B cell (primary cell): ENCODE data around the gene RPL13. TPM values are rescaled to one million over a fixed set of nuclear protein-coding genes. Genes with fewer than 3 reads are reported as not detected.
A peak's percentile ranks its signal among the peaks of the same experiment; 100 is the strongest.

Source experiments
- ATAC-seq: fragments of 200-7000 bp; cut with Tn5 transposase; one replicate; pipeline ENCODE4 v1.10.0; 2021; ENCODE audit warnings: low read depth, mild to moderate bottlenecking, moderate number of reproducible peaks, moderate library complexity
- CTCF ChIA-PET: fragments of 350-600 bp; sonication (Branson Sonifier 250); formaldehyde crosslinking; loops from one replicate; lab custom pipeline; 2021; ENCODE audit warnings: antibody characterized with exemption, inconsistent platforms; lab: Charles Lee
- POLR2A ChIA-PET: fragments of 350-600 bp; sonication (Branson Sonifier 250); formaldehyde crosslinking; loops from one replicate; lab custom pipeline; 2021; ENCODE audit warnings: antibody characterized with exemption; lab: Charles Lee
- DNase-seq: peaks from one replicate; pipeline ENCODE4 v3.0.0; 2013
- H2AFZ ChIP-seq: 2 replicates; pipeline ENCODE4 v1.6.1; 2012; ENCODE audit warnings: mild to moderate bottlenecking, low read depth, low read length; ENCODE audit not compliant: insufficient read depth, poor library complexity, severe bottlenecking
- H3K27ac ChIP-seq, 2 donors: 1 replicate in 1 of 2; 2 replicates in 1 of 2; pipeline ENCODE4 v1.5.1; 2012 to 2013; ENCODE audit warnings: low read length in 2 of 2, mild to moderate bottlenecking in 2 of 2, moderate library complexity in 1 of 2
- H3K27me3 ChIP-seq, 4 experiments: fragments of 200-600 bp in 1 of 4; sonication (generic) in 1 of 4; replicated peaks in 1 of 4; 1 replicate in 2 of 4; 2 replicates in 2 of 4; pipeline versions ENCODE4 v1.6.1 to v1.7.0; 2013 to 2016; ENCODE audit warnings: low read length in 3 of 4, mild to moderate bottlenecking in 2 of 4, mixed read lengths in 1 of 4, moderate library complexity in 1 of 4; ENCODE audit not compliant: insufficient read depth in 4 of 4, control insufficient read depth in 3 of 4; ENCODE audit errors: control extremely low read depth in 1 of 4
- H3K36me3 ChIP-seq, 2 experiments: replicated peaks in 1 of 2; 1 replicate in 1 of 2; 2 replicates in 1 of 2; pipeline versions ENCODE4 v1.6.1 to v1.7.1; 2013; ENCODE audit warnings: low read length in 1 of 2; ENCODE audit not compliant: insufficient read depth in 2 of 2, control insufficient read depth in 1 of 2; ENCODE audit errors: control extremely low read depth in 1 of 2, extremely low read depth in 1 of 2
- H3K4me1 ChIP-seq, 2 donors: fragments of 200-600 bp in 1 of 2; sonication (generic) in 1 of 2; 1 replicate in 1 of 2; 2 replicates in 1 of 2; pipeline versions ENCODE4 v1.5.1 to v1.6.1; 2013 to 2017; ENCODE audit warnings: low read length in 2 of 2; ENCODE audit not compliant: control insufficient read depth in 2 of 2, insufficient read depth in 2 of 2
- H3K4me2 ChIP-seq: replicated peaks from 2 replicates; pipeline ENCODE3; 2012; ENCODE audit warnings: mild to moderate bottlenecking, low read depth, low read length; ENCODE audit not compliant: poor library complexity, severe bottlenecking
- H3K4me3 ChIP-seq, 5 experiments: fragments of 200-600 bp in 1 of 5; sonication (generic) in 1 of 5; 1 replicate in 3 of 5; 2 replicates in 2 of 5; pipeline versions ENCODE4 v1.5.1 to v1.7.0; 2011 to 2016; ENCODE audit warnings: low read length in 4 of 5, mild to moderate bottlenecking in 4 of 5, low read depth in 2 of 5, control low read depth in 1 of 5, moderate library complexity in 1 of 5; ENCODE audit not compliant: insufficient read depth in 1 of 5; ENCODE audit errors: control extremely low read depth in 1 of 5, extremely low read depth in 1 of 5
- H3K79me2 ChIP-seq: fragments of 200-600 bp; sonication (generic); one replicate; pipeline ENCODE4 v1.6.0; 2016; ENCODE audit warnings: low read length; ENCODE audit not compliant: control insufficient read depth, insufficient read depth
- H3K9ac ChIP-seq: fragments of 200-600 bp; sonication (generic); 2 replicates; pipeline ENCODE4 v1.6.1; 2017; ENCODE audit warnings: mild to moderate bottlenecking, low read length, moderate library complexity
- H3K9me3 ChIP-seq, 3 donors: one replicate each; pipeline versions ENCODE4 v1.6.1 to v1.7.1; 2013; ENCODE audit warnings: low read length in 2 of 3; ENCODE audit not compliant: control insufficient read depth in 2 of 3, insufficient read depth in 1 of 3; ENCODE audit errors: control extremely low read depth in 1 of 3
- H4K20me1 ChIP-seq: 2 replicates; pipeline ENCODE4 v1.6.0; 2012; ENCODE audit warnings: mild to moderate bottlenecking, low read length; ENCODE audit not compliant: insufficient read depth, control insufficient read depth, poor library complexity, severe bottlenecking
- H3K27ac Mint-ChIP-seq: one replicate; pipeline ENCODE4 v1.8.0; 2021; ENCODE audit warnings: mixed read lengths
- H3K27me3 Mint-ChIP-seq: one replicate; pipeline ENCODE4 v1.8.0; 2021; ENCODE audit warnings: mixed read lengths
- H3K4me1 Mint-ChIP-seq: one replicate; pipeline ENCODE4 v1.8.0; 2021; ENCODE audit warnings: mixed read lengths
- H3K4me3 Mint-ChIP-seq: one replicate; pipeline ENCODE4 v1.8.0; 2021; ENCODE audit warnings: mixed read lengths
- H3K9me3 Mint-ChIP-seq: one replicate; pipeline ENCODE4 v1.8.0; 2022; ENCODE audit warnings: mixed read lengths; ENCODE audit not compliant: insufficient read depth
- CTCF ChIP-seq: fragments of 200-600 bp; IDR thresholded peaks from one replicate; pipeline ENCODE4 v1.8.0; 2022; ENCODE audit warnings: antibody characterized with exemption, mild to moderate bottlenecking
- EZH2 ChIP-seq: IDR thresholded peaks from 2 replicates; pipeline ENCODE4 v1.6.1; 2012; ENCODE audit warnings: borderline replicate concordance, low read depth, mild to moderate bottlenecking, moderate library complexity, low read length; ENCODE audit not compliant: insufficient read depth, poor library complexity, severe bottlenecking
- WGBS: methylation state at CpG from one replicate; pipeline ENCODE4 v1.1.5; 2013; ENCODE audit warnings: missing lambda C conversion rate; ENCODE audit not compliant: insufficient coverage; 5-methylcytosine and 5-hydroxymethylcytosine counted together
- intact Hi-C: fragments of 100-400 bp; cut with micrococcal nuclease; formaldehyde crosslinking; loops from one replicate; pipeline ENCODE4 v1.10.0; 2022
- polyA plus RNA-seq: library from polyadenylated mRNA; depleted of rRNA; stranded (reverse); fragments of >200 nt; gene quantifications from 2 replicates; pipeline ENCODE4 v1.2.3, GENCODE V29; 2012
- total RNA-seq, 2 donors: library from RNA; stranded (reverse); fragments of 120-200 nt in 1 of 2; gene quantifications; 1 replicate in 1 of 2; 2 replicates in 1 of 2; pipeline versions ENCODE4 v1.2.3 to v1.2.4, GENCODE V29; 2013 to 2022

The RPL13 gene
- total and polyA plus RNA-seq, 2 donors (not counting 1 experiment from before 2014, with no cell fraction given), result 3,184 to 11,676 TPM

GRCh38 chr16:89565506-89566372 is 5.3 kb downstream of the RPL13 start:
- Mint-ChIP-seq H3K9me3 (no peaks in the 10 kb centered on the region), H3K27ac (peak overlapping the region; percentile 67), H3K27me3 (no peaks in the 10 kb centered on the region), H3K4me3 (peak overlapping the region; percentile 70), H3K4me1 (peaks cover 46% of the 10 kb centered on the region)
- intact Hi-C loops, result loop anchor here (10.0 kb wide), 1 partner anchor 881 kb away; the partner anchor contains the start of gene SNAI3
- no peak for TF ChIP-seq EZH2
- peak; percentile 33 for TF ChIP-seq CTCF
- no peaks in the 10 kb centered on the region for H3K9me3 ChIP-seq
- ChIA-PET POLR2A (no interaction called here), CTCF (interaction anchor here (0.6 to 1.0 kb wide), 2 partner anchors 36 to 57 kb away, joined by 3 read pairs; no protein-coding TSS in a partner anchor)
- H3K27me3 ChIP-seq, result peaks cover 0 to 4% (median 0%) of the 10 kb centered on the region in 4 experiments
- DNase-seq (peak; percentile 59), ATAC-seq (peak; percentile 62)
- 4% methylated on average over 46 of the region's 46 CpGs for WGBS
- H3K4me3 ChIP-seq, result peak overlapping the region in 4 of 5 experiments; percentile 10 to 45 (median 32)
- peak overlapping the region; percentile 79 for H3K4me2 ChIP-seq
- no peak overlapping the region for H3K27ac ChIP-seq
- peaks cover 38 to 41% of the 10 kb centered on the region in 2 donors for H3K4me1 ChIP-seq
- H3K36me3 ChIP-seq, result peaks cover 4 to 40% of the 10 kb centered on the region in 2 experiments
- peaks cover 12% of the 10 kb centered on the region for H3K79me2 ChIP-seq
- peaks cover 56% of the 10 kb centered on the region for H4K20me1 ChIP-seq
- peak overlapping the region; percentile 52 for H3K9ac ChIP-seq
- peak overlapping the region; percentile 25 for H2AFZ ChIP-seq
